SK-N-SH (cell line): ENCODE results near the gene CREB5. TPM values are rescaled to one million over a fixed set of nuclear protein-coding genes. Genes with fewer than 3 reads are reported as not detected.

Source experiments
- CTCF ChIA-PET: fragments of 300-600, 350-600 bp; formaldehyde crosslinking; extraction: SDS; loops from one replicate; lab custom pipeline; 2021; lab: Yijun Ruan, JAX
- POLR2A ChIA-PET: fragments of 350-600 bp; sonication (Branson Sonifier 250); formaldehyde crosslinking; extraction: SDS; loops from one replicate; lab custom pipeline; 2020; ENCODE audit warnings: antibody characterized with exemption, inconsistent platforms; lab: Yijun Ruan, JAX
- DNase-seq: peaks from one replicate; pipeline ENCODE4 v3.0.0; 2012
- H2AFZ ChIP-seq: fragments of 200-600 bp; sonication (generic); 2 replicates; pipeline ENCODE4 v1.8.1; 2016; ENCODE audit warnings: antibody characterized with exemption, mild to moderate bottlenecking, low read depth
- H3F3A ChIP-seq: fragments of 200-600 bp; sonication (generic); replicated peaks from 2 replicates; pipeline ENCODE3; 2016; ENCODE audit warnings: antibody characterized with exemption, mild to moderate bottlenecking; ENCODE audit not compliant: insufficient read depth
- H3K27ac ChIP-seq, 2 experiments: fragments of 200-500 bp in 1 of 2; fragments of 200-600 bp in 1 of 2; sonication (Bioruptor generic) in 1 of 2; sonication (generic), shearing (Covaris generic) in 1 of 2; 2 replicates each; pipeline versions ENCODE4 v1.5.1 to v1.6.1; 2014 to 2016; ENCODE audit warnings: low read depth in 2 of 2, inconsistent platforms in 1 of 2, low read length in 1 of 2, mild to moderate bottlenecking in 1 of 2, mixed read lengths in 1 of 2
- H3K27me3 ChIP-seq: fragments of 200-600 bp; sonication (generic), shearing (Covaris generic); 2 replicates; pipeline ENCODE4 v1.6.1; 2016; ENCODE audit warnings: mixed run types; ENCODE audit not compliant: insufficient read depth
- H3K36me3 ChIP-seq, 2 experiments: fragments of 200-500 bp in 1 of 2; fragments of 200-600 bp in 1 of 2; sonication (Bioruptor generic) in 1 of 2; sonication (generic) in 1 of 2; replicated peaks in 1 of 2; 2 replicates each; pipeline versions ENCODE3 to v1.5.1; 2014 to 2016; ENCODE audit warnings: low read length in 1 of 2, mild to moderate bottlenecking in 1 of 2; ENCODE audit not compliant: insufficient read depth in 2 of 2, control insufficient read depth in 1 of 2
- H3K4me1 ChIP-seq, 2 experiments: fragments of 200-500 bp in 1 of 2; fragments of 200-600 bp in 1 of 2; sonication (Bioruptor generic) in 1 of 2; sonication (generic), shearing (Covaris generic) in 1 of 2; 2 replicates each; pipeline versions ENCODE4 v1.5.1 to v1.6.1; 2014 to 2016; ENCODE audit warnings: low read depth in 1 of 2, low read length in 1 of 2, mixed run types in 1 of 2; ENCODE audit not compliant: insufficient read depth in 2 of 2, control insufficient read depth in 1 of 2
- H3K4me2 ChIP-seq: fragments of 200-600 bp; sonication (generic), shearing (Covaris generic); 2 replicates; pipeline ENCODE4 v1.6.1; 2017; ENCODE audit warnings: mixed run types
- H3K4me3 ChIP-seq, 2 experiments: fragments of 200-500 bp in 1 of 2; fragments of 200-600 bp in 1 of 2; sonication (Bioruptor generic) in 1 of 2; sonication (generic), shearing (Covaris generic) in 1 of 2; 2 replicates each; pipeline versions ENCODE4 v1.5.1 to v1.8.1; 2014 to 2016; ENCODE audit warnings: low read depth in 2 of 2, inconsistent platforms in 1 of 2, low read length in 1 of 2, mild to moderate bottlenecking in 1 of 2, mixed read lengths in 1 of 2, moderate library complexity in 1 of 2
- H3K79me2 ChIP-seq: fragments of 200-600 bp; sonication (generic); 2 replicates; pipeline ENCODE4 v1.8.1; 2017; ENCODE audit warnings: mild to moderate bottlenecking; ENCODE audit not compliant: insufficient read depth
- H3K9ac ChIP-seq: fragments of 200-600 bp; sonication (generic); 2 replicates; pipeline ENCODE4 v1.6.1; 2017; ENCODE audit warnings: mixed run types
- H3K9me2 ChIP-seq: fragments of 200-600 bp; sonication (generic); 2 replicates; pipeline ENCODE4 v1.6.1; 2017; ENCODE audit warnings: mixed run types
- H3K9me3 ChIP-seq: fragments of 200-600 bp; sonication (generic); 2 replicates; pipeline ENCODE4 v1.6.1; 2017; ENCODE audit warnings: mixed run types, mild to moderate bottlenecking, moderate library complexity
- H4K20me1 ChIP-seq: fragments of 200-600 bp; sonication (generic); 2 replicates; pipeline ENCODE4 v1.6.1; 2017; ENCODE audit warnings: mild to moderate bottlenecking, mixed run types; ENCODE audit not compliant: insufficient read depth
- CHD2 ChIP-seq: fragments of 150-350 bp; IDR thresholded peaks from 2 replicates; pipeline ENCODE4 v1.6.1; 2018; ENCODE audit warnings: low read length; ENCODE audit not compliant: partially characterized antibody
- CTCF ChIP-seq: fragments of 200-600 bp; sonication (generic); IDR thresholded peaks from 2 replicates; pipeline ENCODE4 v1.6.1; 2017; ENCODE audit warnings: antibody characterized with exemption, mild to moderate bottlenecking, moderate library complexity
- ELF1 ChIP-seq: IDR thresholded peaks from 2 replicates; pipeline ENCODE4 v1.4.0; 2012
- EZH2phosphoT487 ChIP-seq: fragments of 200-600 bp; sonication (generic); IDR thresholded peaks from 2 replicates; pipeline ENCODE4 v1.6.1; 2017; ENCODE audit warnings: low read depth, mixed run types, mild to moderate bottlenecking, antibody characterized with exemption, moderate library complexity, borderline replicate concordance
- FOSL2 ChIP-seq: IDR thresholded peaks from 2 replicates; pipeline ENCODE4 v1.4.0; 2012; ENCODE audit warnings: low read depth, mild to moderate bottlenecking, moderate library complexity, borderline replicate concordance
- FOXM1 ChIP-seq: IDR thresholded peaks from 2 replicates; pipeline ENCODE4 v1.4.0; 2012; ENCODE audit warnings: low read depth, mild to moderate bottlenecking
- GABPA ChIP-seq: IDR thresholded peaks from 2 replicates; pipeline ENCODE4 v1.4.0; 2012; ENCODE audit warnings: low read depth, mild to moderate bottlenecking
- JUND ChIP-seq: IDR thresholded peaks from 2 replicates; pipeline ENCODE4 v1.4.0; 2012
- MAX ChIP-seq: IDR thresholded peaks from 2 replicates; pipeline ENCODE4 v1.4.0; 2012; ENCODE audit warnings: low read depth
- MXI1 ChIP-seq: IDR thresholded peaks from 2 replicates; pipeline ENCODE4 v1.6.1; 2012; ENCODE audit warnings: mild to moderate bottlenecking, low read depth, low read length, improper control_type of control experiment
- NRF1 ChIP-seq: IDR thresholded peaks from 2 replicates; pipeline ENCODE4 v1.6.1; 2012; ENCODE audit warnings: low read depth, mild to moderate bottlenecking, low read length
- RAD21 ChIP-seq: IDR thresholded peaks from 2 replicates; pipeline ENCODE4 v1.6.1; 2012; ENCODE audit warnings: mild to moderate bottlenecking, low read length
- REST ChIP-seq: IDR thresholded peaks from 2 replicates; pipeline ENCODE4 v1.6.1; 2012; ENCODE audit warnings: mild to moderate bottlenecking, low read depth, low read length, moderate library complexity
- RFX5 ChIP-seq: IDR thresholded peaks from 2 replicates; pipeline ENCODE4 v1.6.1; 2012; ENCODE audit warnings: mild to moderate bottlenecking, improper control_type of control experiment, low read length
- SMC3 ChIP-seq: IDR thresholded peaks from 2 replicates; pipeline ENCODE4 v1.6.1; 2012; ENCODE audit warnings: low read depth, low read length, improper control_type of control experiment
- TAF1 ChIP-seq: IDR thresholded peaks from 2 replicates; pipeline ENCODE4 v1.6.1; 2012; ENCODE audit warnings: low read depth, mild to moderate bottlenecking, low read length, moderate library complexity, borderline replicate concordance
- TEAD4 ChIP-seq: IDR thresholded peaks from 2 replicates; pipeline ENCODE4 v1.4.0; 2012; ENCODE audit warnings: mild to moderate bottlenecking, borderline replicate concordance; ENCODE audit not compliant: insufficient read depth
- USF2 ChIP-seq: fragments of 150-350 bp; IDR thresholded peaks from 2 replicates; pipeline ENCODE4 v1.6.1; 2017; ENCODE audit warnings: antibody characterized with exemption, low read length, low read depth, borderline replicate concordance
- YY1 ChIP-seq: IDR thresholded peaks from 2 replicates; pipeline ENCODE4 v1.4.0; 2012; ENCODE audit warnings: low read depth, mild to moderate bottlenecking
- WGBS: methylation state at CpG from one replicate; pipeline ENCODE4 v1.1.6; 2017; ENCODE audit warnings: low lambda C conversion rate; 5-methylcytosine and 5-hydroxymethylcytosine counted together
- polyA plus RNA-seq, 3 experiments: library from polyadenylated mRNA; depleted of rRNA; stranded (reverse); fragments of >200 nt; gene quantifications; 2 replicates each; pipeline ENCODE4 v1.2.3, GENCODE V29; 2012

Gene CREB5
- polyA plus RNA-seq, 1 of the 3 experiments (the other 2 are of a cell fraction): 19.3 TPM

- TF ChIP-seq REST: no peak
- no peak for TF ChIP-seq RAD21
- TF ChIP-seq MXI1: no peak
- no peak for TF ChIP-seq ELF1
- TF ChIP-seq FOSL2: no peak
- TF ChIP-seq, all 33 proteins: peak for 0
Observed at GRCh38 chr7:28704706-28705105, 292.4 kb downstream of the CREB5 start (continued).

GRCh38 chr7:28705350-28705749, 293.0 kb downstream of the CREB5 start:
- ChIA-PET CTCF (interaction anchor here (0.6 to 1.4 kb wide), 3 partner anchors 9 to 68 kb away, joined by 3 read pairs; no protein-coding TSS in a partner anchor), POLR2A (no interaction called here)
- no peak for TF ChIP-seq TEAD4
- TF ChIP-seq MXI1: no peak
- no peak for TF ChIP-seq YY1
- no peak for DNase-seq
- Histone ChIP-seq H3K36me3 (no peaks in the 10 kb centered on the region), H4K20me1 (no peaks in the 10 kb centered on the region), H3K4me3 (no peak overlapping the region), H3K9me2 (no peaks in the 10 kb centered on the region), H3K9me3 (no peaks in the 10 kb centered on the region), H3K9ac (no peak overlapping the region), H3K27ac (no peak overlapping the region), H2AFZ (no peak overlapping the region), H3K4me2 (no peak overlapping the region), H3K27me3 (no peaks in the 10 kb centered on the region), H3K4me1 (peaks cover 10 to 12% of the 10 kb centered on the region in 2 experiments), H3K79me2 (no peaks in the 10 kb centered on the region), H3F3A (peaks cover 9% of the 10 kb centered on the region)
- 88% methylated on average over 2 of the region's 2 CpGs for WGBS

- POLR2A ChIA-PET: no interaction called here
- TF ChIP-seq MAX (no peak), NRF1 (no peak), RFX5 (no peak), TAF1 (no peak), CHD2 (no peak), FOXM1 (no peak), EZH2phosphoT487 (no peak), CTCF (no peak), JUND (no peak), TEAD4 (no peak), USF2 (no peak), GABPA (no peak), SMC3 (no peak)
- TF ChIP-seq, all 33 proteins: peak for 0
- Histone ChIP-seq H3K9me3 (no peaks in the 10 kb centered on the region), H3K79me2 (no peaks in the 10 kb centered on the region), H3F3A (peaks cover 5% of the 10 kb centered on the region), H4K20me1 (no peaks in the 10 kb centered on the region), H3K9ac (no peak overlapping the region), H3K27ac (no peak overlapping the region), H3K4me3 (no peak overlapping the region), H3K36me3 (no peaks in the 10 kb centered on the region), H3K4me1 (peaks cover 0 to 4% of the 10 kb centered on the region in 2 experiments; a peak in 2 of 4 replicates), H3K27me3 (no peaks in the 10 kb centered on the region), H3K9me2 (no peaks in the 10 kb centered on the region), H3K4me2 (no peak overlapping the region), H2AFZ (no peak overlapping the region)
- no peak for DNase-seq
- 59% methylated on average over 1 of the region's 1 CpG for WGBS
- CTCF ChIA-PET: interaction anchor here (1.0 to 1.4 kb wide), 2 partner anchors 13 to 680 kb away, joined by 3 read pairs; no protein-coding TSS in a partner anchor
Observed at GRCh38 chr7:28706584-28706983, 294.3 kb downstream of the CREB5 start.
